ENCODE data around the gene REXO1.

Gene REXO1

GRCh38 chr19:1859331-1859781 lies 11.1 kb upstream of the REXO1 start:
- no peak for DNase-seq

- no peak for DNase-seq
These were observed 10.3 kb upstream of the REXO1 start for GRCh38 chr19:1858412-1859081.

- no peak for DNase-seq
These were observed 9.5 kb upstream of the REXO1 start for GRCh38 chr19:1857648-1858326.

- DNase-seq, result peak; percentile 52
These were observed 8.7 kb upstream of the REXO1 start for GRCh38 chr19:1856698-1857603.

DNA sequence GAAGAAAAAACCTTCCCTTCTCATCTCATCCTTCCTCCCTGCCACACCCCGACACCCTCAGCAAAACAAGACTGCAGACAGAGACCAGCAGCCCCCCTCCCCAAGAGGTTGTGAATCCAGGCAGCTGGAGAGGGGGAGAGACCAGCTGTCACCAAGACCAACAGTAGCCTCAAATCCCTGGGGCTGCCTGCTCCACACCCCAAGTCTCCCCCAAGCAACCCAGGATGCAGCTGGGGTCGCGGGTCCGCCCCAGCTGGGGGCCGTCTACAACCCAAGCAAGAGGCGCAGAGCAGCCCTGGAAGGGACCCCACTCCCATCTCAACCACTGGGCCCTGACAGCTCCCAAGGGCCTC lies 8.0 kb upstream of the REXO1 start:
- DNase-seq, result no peak

GRCh38 chr19:1855828-1856255 lies 7.6 kb upstream of the REXO1 start:
- DNase-seq, result peak; percentile 34

GRCh38 chr19:1855040-1855827 lies 7.0 kb upstream of the REXO1 start:
- peak; percentile 77 for DNase-seq

DNA sequence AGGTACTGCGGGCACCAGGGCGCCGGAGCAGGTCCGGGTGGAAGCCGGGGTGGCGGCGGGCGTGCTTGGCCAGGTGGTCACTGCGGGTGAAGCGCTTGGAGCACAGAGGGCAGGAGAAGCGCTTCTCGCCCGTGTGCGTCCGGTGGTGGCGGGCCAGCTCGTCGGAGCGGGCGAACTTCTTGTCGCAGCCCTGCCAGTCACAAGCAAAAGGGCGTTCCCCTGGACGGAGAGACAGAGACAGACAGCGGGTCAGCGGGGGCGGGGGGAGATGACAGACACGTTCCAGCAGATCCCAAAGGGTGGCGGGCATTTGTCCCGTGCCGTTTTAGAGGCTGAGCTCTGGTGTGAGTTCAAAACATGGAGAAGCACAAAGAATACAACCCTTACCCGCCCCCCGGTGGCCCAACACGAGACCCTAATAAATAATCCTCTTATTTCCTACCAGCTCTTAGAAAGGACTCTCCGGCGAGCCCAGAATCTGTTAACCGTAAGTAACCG lies 6.3 kb upstream of the REXO1 start:
- no peak for DNase-seq

- DNase-seq, result no peak
These were observed 5.8 kb upstream of the REXO1 start for GRCh38 chr19:1854039-1854541.

GRCh38 chr19:1853295-1854038 lies 5.2 kb upstream of the REXO1 start:
- DNase-seq, result peak; percentile 85

GRCh38 chr19:1852581-1853128 lies 4.4 kb upstream of the REXO1 start:
- DNase-seq, result no peak

GRCh38 chr19:1851654-1852580 lies 3.6 kb upstream of the REXO1 start:
- peak; percentile 48 for DNase-seq

DNA sequence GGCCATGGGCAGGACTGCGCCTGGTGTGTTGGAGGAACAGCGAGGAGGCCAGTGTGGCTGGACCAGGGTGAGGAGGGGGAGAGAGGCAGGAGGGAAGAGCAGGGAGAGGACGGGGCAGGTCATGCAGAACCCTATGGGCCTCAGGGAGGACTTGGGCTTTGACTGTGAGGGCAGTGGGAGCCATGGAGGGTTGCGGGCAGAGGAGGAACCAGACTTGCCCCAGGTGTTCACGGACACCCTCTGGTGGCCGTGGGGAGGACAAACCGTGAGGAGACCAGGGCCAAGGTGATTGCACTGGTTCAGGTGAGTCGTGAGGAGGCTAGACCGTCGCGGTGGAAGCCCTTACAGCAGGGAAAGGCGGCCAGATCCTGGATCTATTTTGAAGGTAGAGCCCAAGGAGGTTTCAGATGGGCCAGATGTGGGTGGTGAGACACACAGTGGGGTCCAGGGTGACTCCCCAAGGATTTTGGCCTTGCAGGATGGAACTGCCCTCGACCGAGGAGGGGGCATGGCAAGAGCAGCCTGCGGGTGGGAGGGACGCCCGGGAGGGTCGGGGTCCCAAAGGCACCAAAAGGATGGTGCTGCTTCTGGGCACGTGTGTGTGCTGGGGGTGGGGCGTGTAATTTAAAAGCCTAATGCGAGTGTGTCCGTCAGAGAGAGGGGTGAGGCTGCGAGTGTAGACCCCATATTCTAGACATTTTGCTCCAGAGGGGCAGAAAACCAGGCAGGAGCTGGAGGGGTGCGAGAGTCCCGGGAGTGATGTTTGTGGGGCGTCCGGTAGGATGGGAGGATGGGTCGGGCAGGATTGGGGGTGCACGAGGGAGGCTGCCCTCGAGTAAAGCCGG lies 2.7 kb upstream of the REXO1 start:
- no peak for DNase-seq

- no peak for DNase-seq
These were observed 1.7 kb upstream of the REXO1 start for GRCh38 chr19:1849886-1850398.

- no peak for DNase-seq
These were observed 820 bp upstream of the REXO1 start for GRCh38 chr19:1849132-1849474.

DNA sequence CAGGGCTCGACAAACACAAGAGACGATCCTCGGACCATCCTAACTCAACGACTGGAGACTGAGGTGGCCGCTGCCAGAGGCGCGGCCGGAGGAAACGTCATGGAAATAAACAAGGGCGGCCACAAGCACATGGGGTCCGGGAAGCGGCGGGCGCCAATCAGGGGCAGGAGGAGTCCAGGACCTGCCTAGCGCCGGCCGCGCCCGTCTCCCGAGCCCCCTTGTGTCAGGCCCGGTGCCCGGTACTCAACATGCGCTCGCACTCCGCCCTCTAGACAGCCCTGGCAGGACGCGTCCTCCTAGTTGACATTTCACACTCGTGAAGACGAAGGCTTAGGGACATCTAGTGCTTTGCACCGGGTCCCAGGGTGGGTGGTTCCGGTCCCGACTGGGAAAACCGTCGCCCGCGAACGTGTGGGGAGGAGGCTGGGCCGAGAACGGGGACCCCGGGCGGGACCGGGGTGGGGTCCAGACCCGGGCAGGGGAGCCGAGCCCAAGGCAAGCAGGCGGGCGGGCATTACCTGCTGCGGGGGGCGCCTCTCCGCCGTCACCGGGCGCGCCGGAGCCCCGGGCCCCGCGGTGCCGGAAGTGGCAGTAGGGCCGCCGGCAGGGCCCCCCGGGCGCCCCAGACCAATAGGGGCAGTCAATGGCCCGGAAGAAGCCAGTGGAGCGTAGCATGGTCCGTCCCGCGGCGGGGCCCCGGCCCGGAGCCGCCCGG lies 442 bp downstream of the REXO1 start:
- DNase-seq, result peak; percentile 27

- DNase-seq, result no peak
These were observed 967 bp downstream of the REXO1 start for GRCh38 chr19:1847348-1847683.

DNA sequence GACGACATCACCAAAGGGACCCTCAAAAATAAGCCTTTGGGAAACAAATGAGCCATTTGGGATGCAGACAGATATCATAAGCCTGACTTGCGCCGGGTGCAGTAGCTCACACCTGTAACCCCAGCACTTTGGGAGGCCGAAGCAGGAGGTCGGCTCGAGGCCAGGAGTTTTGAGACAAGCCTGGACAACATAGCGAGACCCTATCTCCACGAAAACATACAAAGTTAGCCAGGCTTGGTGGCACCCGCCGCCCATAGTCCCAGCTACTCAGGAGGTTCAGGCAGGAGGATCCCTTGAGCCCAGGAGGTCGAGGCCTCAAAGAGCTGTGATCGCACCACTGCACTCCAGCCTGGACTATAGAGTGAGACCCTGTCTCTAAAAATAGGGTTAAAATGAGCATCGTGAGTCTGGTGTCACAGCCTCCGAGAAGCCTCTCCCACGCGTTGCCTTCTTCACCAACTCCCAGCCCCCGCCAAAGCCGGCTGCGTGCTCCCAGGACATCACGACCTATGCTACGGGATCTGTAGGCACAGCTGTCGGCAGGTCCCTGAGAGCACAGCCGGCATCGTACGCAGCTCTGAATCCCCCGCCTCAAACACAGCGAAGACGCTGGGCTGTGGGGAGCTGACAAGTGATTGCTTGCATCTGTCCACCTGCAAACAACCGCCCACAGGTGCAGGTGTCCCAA lies 1.6 kb downstream of the REXO1 start:
- no peak for DNase-seq
